HCT116 (cell line): ENCODE data around the gene CAPZA2. TPM values are rescaled to one million over a fixed set of nuclear protein-coding genes. Genes with fewer than 3 reads are reported as not detected.

Source experiments
- ATAC-seq: fragments of 200-7000 bp; cut with Tn5 transposase; 2 replicates; pipeline ENCODE4 v1.9.1; 2020; ENCODE audit warnings: mild to moderate bottlenecking, moderate library complexity
- BruUV-seq: library from RNA; stranded (reverse); fragments of 400-500 nt; replicated peaks from 2 replicates; lab custom pipeline; 2021; lab: Mats Ljungman, UMichigan
- CTCF ChIA-PET: fragments of 300-600 bp; sonication (Branson Sonifier 250); formaldehyde crosslinking; loops from one replicate; lab custom pipeline; 2021; ENCODE audit warnings: antibody characterized with exemption; lab: Charles Lee
- POLR2A ChIA-PET: fragments of 300-600, 350-600 bp; sonication (Branson Sonifier 250); formaldehyde crosslinking; loops from one replicate; lab custom pipeline; 2021; ENCODE audit warnings: antibody characterized with exemption; lab: Charles Lee
- RAD21 ChIA-PET, 2 experiments: fragments of 300-600 bp; sonication (Branson Sonifier 250); formaldehyde crosslinking; loops; one replicate each; lab custom pipeline; 2023; ENCODE audit warnings: low total read pairs in 2 of 2; ENCODE audit not compliant: uncharacterized antibody in 2 of 2, unreplicated experiment in 2 of 2, low non-redundant PET in 1 of 2; lab: Charles Lee
- DNase-seq: peaks from one replicate; pipeline ENCODE4 v3.0.0-alpha.2; 2010; ENCODE audit warnings: low read depth, low spot score
- H2AFZ ChIP-seq: fragments of 200-600 bp; shearing (Covaris generic), sonication (generic); 2 replicates; pipeline ENCODE4 v1.6.1; 2017; ENCODE audit warnings: low read depth, mixed run types, mixed read lengths, antibody characterized with exemption, low read length; ENCODE audit not compliant: poor library complexity, severe bottlenecking
- H3K27ac ChIP-seq: 2 replicates; pipeline ENCODE4 v1.5.1; 2012; ENCODE audit warnings: low read depth, low read length
- H3K27me3 ChIP-seq: fragments of 200-600 bp; sonication (generic); 2 replicates; pipeline ENCODE4 v1.6.1; 2016; ENCODE audit warnings: mixed run types, low read length, mixed read lengths; ENCODE audit not compliant: insufficient read depth
- H3K36me3 ChIP-seq, 2 experiments: fragments of 200-500 bp in 1 of 2; fragments of 200-600 bp in 1 of 2; sonication (Bioruptor generic) in 1 of 2; sonication (generic) in 1 of 2; 2 replicates each; pipeline versions ENCODE4 v1.5.1 to v1.6.1; 2014 to 2016; ENCODE audit warnings: low read length in 2 of 2, inconsistent platforms in 1 of 2, mixed read lengths in 1 of 2, mixed run types in 1 of 2; ENCODE audit not compliant: insufficient read depth in 2 of 2, control insufficient read depth in 1 of 2
- H3K4me1 ChIP-seq, 2 experiments: fragments of 200-600 bp in 1 of 2; sonication (generic) in 1 of 2; 2 replicates each; pipeline versions ENCODE4 v1.5.1 to v1.6.1; 2012 to 2017; ENCODE audit warnings: low read length in 2 of 2, inconsistent platforms in 1 of 2, mild to moderate bottlenecking in 1 of 2, mixed read lengths in 1 of 2, mixed run types in 1 of 2, moderate library complexity in 1 of 2; ENCODE audit not compliant: insufficient read depth in 2 of 2, control insufficient read depth in 1 of 2
- H3K4me2 ChIP-seq: fragments of 200-600 bp; sonication (generic); 2 replicates; pipeline ENCODE4 v1.6.1; 2017; ENCODE audit warnings: mixed run types, low read length, mixed read lengths
- H3K4me3 ChIP-seq, 2 experiments: fragments of 200-600 bp in 1 of 2; sonication (generic) in 1 of 2; replicated peaks in 1 of 2; 2 replicates each; pipeline ENCODE4 v1.5.1; 2011 to 2016; ENCODE audit warnings: low read length in 2 of 2, control low read depth in 1 of 2, low read depth in 1 of 2, mild to moderate bottlenecking in 1 of 2, mixed read lengths in 1 of 2, mixed run types in 1 of 2
- H3K79me2 ChIP-seq: fragments of 200-600 bp; sonication (generic); 2 replicates; pipeline ENCODE4 v1.6.1; 2017; ENCODE audit warnings: mild to moderate bottlenecking, mixed run types, low read length, moderate library complexity, mixed read lengths; ENCODE audit not compliant: insufficient read depth
- H3K9ac ChIP-seq: fragments of 200-600 bp; sonication (generic); 2 replicates; pipeline ENCODE4 v1.6.1; 2016; ENCODE audit warnings: low read length, mixed read lengths
- H3K9me2 ChIP-seq: fragments of 200-600 bp; sonication (generic), shearing (Covaris generic); 2 replicates; pipeline ENCODE4 v1.6.1; 2017; ENCODE audit warnings: mixed run types, mild to moderate bottlenecking, moderate library complexity; ENCODE audit not compliant: insufficient read depth
- H3K9me3 ChIP-seq, 2 experiments: fragments of 200-500 bp in 1 of 2; fragments of 200-600 bp in 1 of 2; sonication (Bioruptor generic) in 1 of 2; sonication (generic) in 1 of 2; 2 replicates each; pipeline ENCODE4 v1.6.1; 2014 to 2017; ENCODE audit warnings: low read length in 2 of 2, mixed read lengths in 2 of 2, inconsistent platforms in 1 of 2, low read depth in 1 of 2, mild to moderate bottlenecking in 1 of 2, mixed run types in 1 of 2, moderate library complexity in 1 of 2; ENCODE audit not compliant: control insufficient read depth in 1 of 2, insufficient read depth in 1 of 2
- H4K20me1 ChIP-seq: fragments of 200-600 bp; sonication (generic), shearing (Covaris generic); 2 replicates; pipeline ENCODE4 v1.6.1; 2017; ENCODE audit warnings: mixed run types, mild to moderate bottlenecking, moderate library complexity; ENCODE audit not compliant: insufficient read depth
- ATF3 ChIP-seq: IDR thresholded peaks from 2 replicates; pipeline ENCODE4 v1.6.1; 2012
- CBX3 ChIP-seq: IDR thresholded peaks from 2 replicates; pipeline ENCODE4 v1.6.1; 2012; ENCODE audit warnings: low read depth
- CEBPB ChIP-seq: IDR thresholded peaks from 2 replicates; pipeline ENCODE4 v1.6.1; 2012; ENCODE audit warnings: low read depth
- CTCF ChIP-seq, 3 experiments: fragments of 200-600 bp in 1 of 3; sonication (generic) in 1 of 3; IDR thresholded peaks in 2 of 3; conservative IDR thresholded peaks in 1 of 3; 2 replicates each; pipeline ENCODE4 v1.5.1; 2012 to 2017; ENCODE audit warnings: low read depth in 2 of 3, low read length in 2 of 3, antibody characterized with exemption in 1 of 3, borderline replicate concordance in 1 of 3, control low read depth in 1 of 3, mild to moderate bottlenecking in 1 of 3, mixed read lengths in 1 of 3, mixed run types in 1 of 3, moderate library complexity in 1 of 3; ENCODE audit not compliant: insufficient read depth in 1 of 3
- EGR1 ChIP-seq: IDR thresholded peaks from 2 replicates; pipeline ENCODE4 v1.6.1; 2012; ENCODE audit warnings: low read depth
- ELF1 ChIP-seq: IDR thresholded peaks from 2 replicates; pipeline ENCODE4 v1.6.1; 2012; ENCODE audit warnings: low read depth, borderline replicate concordance
- EZH2phosphoT487 ChIP-seq: fragments of 200-600 bp; IDR thresholded peaks from 2 replicates; pipeline ENCODE4 v1.6.1; 2018; ENCODE audit warnings: antibody characterized with exemption, borderline replicate concordance
- FOSL1 ChIP-seq: IDR thresholded peaks from 2 replicates; pipeline ENCODE4 v1.6.1; 2012; ENCODE audit warnings: low read depth
- JUND ChIP-seq: IDR thresholded peaks from 2 replicates; pipeline ENCODE4 v1.6.1; 2012
- MAX ChIP-seq: IDR thresholded peaks from 2 replicates; pipeline ENCODE4 v1.6.1; 2012
- POLR2A ChIP-seq: IDR thresholded peaks from 2 replicates; pipeline ENCODE4 v1.7.0; 2011; ENCODE audit warnings: borderline replicate concordance; ENCODE audit not compliant: insufficient read depth, insufficient read length; ENCODE audit errors: extremely low read depth
- POLR2AphosphoS5 ChIP-seq: IDR thresholded peaks from 2 replicates; pipeline ENCODE4 v1.6.1; 2011; ENCODE audit warnings: mild to moderate bottlenecking, low read depth, low read length, moderate library complexity
- RAD21 ChIP-seq: IDR thresholded peaks from 2 replicates; pipeline ENCODE4 v1.6.1; 2012; ENCODE audit warnings: low read depth, mild to moderate bottlenecking
- REST ChIP-seq: IDR thresholded peaks from 2 replicates; pipeline ENCODE4 v1.6.1; 2012; ENCODE audit warnings: low read depth
- SP1 ChIP-seq: IDR thresholded peaks from 2 replicates; pipeline ENCODE4 v1.6.1; 2012; ENCODE audit warnings: low read depth
- YY1 ChIP-seq: IDR thresholded peaks from 2 replicates; pipeline ENCODE4 v1.6.1; 2011; ENCODE audit warnings: low read length, low read depth, moderate library complexity, mild to moderate bottlenecking; ENCODE audit not compliant: insufficient replicate concordance; ENCODE audit errors: extremely low read depth
- ZFX ChIP-seq: fragments of 450-650 bp; IDR thresholded peaks from 2 replicates; pipeline ENCODE4 v1.6.1; 2017
- ZNF274 ChIP-seq: fragments of 200-500 bp; sonication (Bioruptor generic); IDR thresholded peaks from 2 replicates; pipeline ENCODE4 v1.6.1; 2014; ENCODE audit warnings: mild to moderate bottlenecking, low read depth, low read length, inconsistent platforms
- intact Hi-C: fragments of 100-400 bp; cut with micrococcal nuclease; formaldehyde crosslinking; loops from 2 replicates; pipeline ENCODE4 v1.10.0; 2022
- total RNA-seq: library from RNA; stranded (reverse); gene quantifications from one replicate; pipeline ENCODE4 v1.2.1, GENCODE V29; 2021; ENCODE audit not compliant: unreplicated experiment

Gene CAPZA2
- total RNA-seq, 1 experiment from 2014 or later: 135 TPM

- H2AFZ ChIP-seq: no peak overlapping the region
Observed at GRCh38 chr7:116950889-116951351, 88.5 kb downstream of the CAPZA2 start.

More at GRCh38 chr7:116950889-116951351, 88.5 kb downstream of the CAPZA2 start:
- POLR2A ChIA-PET: no interaction called here
- RAD21 ChIA-PET: no interaction called here
- H3K4me2 ChIP-seq: 0 out of 2 replicates have a peak overlapping the region, but pooled peaks have one; percentile 98
- ATAC-seq: no peak
- peaks cover 13% of the 10 kb centered on the region for H3K79me2 ChIP-seq
- no peak overlapping the region for H3K9ac ChIP-seq
- DNase-seq: no peak
- no peaks in the 10 kb centered on the region for H3K9me2 ChIP-seq
- intact Hi-C loops: no loop called here
- H4K20me1 ChIP-seq: no peaks in the 10 kb centered on the region
- no peaks in the 10 kb centered on the region for H3K9me3 ChIP-seq
- H3K27ac ChIP-seq: no peak overlapping the region
- peaks cover 13 to 33% of the 10 kb centered on the region in 2 experiments for H3K4me1 ChIP-seq
- no peaks in the 10 kb centered on the region for H3K27me3 ChIP-seq
- no peak overlapping the region for H3K4me3 ChIP-seq
- TF ChIP-seq CEBPB (no peak), ATF3 (no peak), YY1 (no peak), SP1 (no peak), POLR2AphosphoS5 (no peak), RAD21 (no peak), ZFX (no peak), CTCF (IDR thresholded peaks at IDR 0.05 in 2 of 3, conservative IDR thresholded peaks at IDR 0.05 in 1 of 3; ENCODE audit: borderline replicate concordance in 1 of 3, insufficient read depth in 1 of 3, low read depth in 2 of 3, low read length in 2 of 3) (no peak), FOSL1 (no peak), ELF1 (no peak), REST (no peak), ZNF274 (no peak), MAX (no peak), EGR1 (no peak), EZH2phosphoT487 (no peak), CBX3 (no peak), JUND (no peak), POLR2A (no peak)
- H3K36me3 ChIP-seq: no peaks in the 10 kb centered on the region
- CTCF ChIA-PET: no interaction called here
- BruUV-seq: no TSS peak
